K562 (cell line): Measurements from ENCODE around the gene WIF1. TPM values are rescaled to one million over a fixed set of nuclear protein-coding genes. Genes with fewer than 3 reads are reported as not detected.

Experiments used
- ATAC-seq: fragments of 200-7000 bp; cut with Tn5 transposase; 3 replicates; pipeline ENCODE4 v1.9.1; 2020; ENCODE audit warnings: moderate library complexity
- BruUV-seq: library from RNA; stranded (reverse); fragments of 400-500 nt; replicated peaks from 2 replicates; lab custom pipeline; 2021; lab: Mats Ljungman, UMichigan
- CTCF ChIA-PET: fragments of 300-600 bp; formaldehyde crosslinking; extraction: SDS; loops from one replicate; lab custom pipeline; 2021; ENCODE audit warnings: low intra/inter-chr PET ratio; lab: Yijun Ruan, JAX
- POLR2A ChIA-PET: fragments of 300-600, 350-650 bp; sonication (Branson Sonifier 250); formaldehyde crosslinking; extraction: SDS; loops from one replicate; lab custom pipeline; 2021; ENCODE audit warnings: antibody characterized with exemption, inconsistent platforms; lab: Yijun Ruan, JAX
- DNase-seq, 4 experiments: peaks; one replicate each; pipeline versions ENCODE4 v3.0.0 to v3.0.0-alpha.2; 2011 to 2018; ENCODE audit warnings: low spot score in 3 of 4, mixed read lengths in 3 of 4; ENCODE audit errors: extremely low read depth in 1 of 4
- FAIRE-seq: peaks from 2 replicates; lab custom pipeline; 2011; peaks lifted over from hg19 to GRCh38; lab: Jason Lieb, UNC
- H2AFZ ChIP-seq: 2 replicates; pipeline ENCODE4 v1.6.0; 2011; ENCODE audit warnings: low read depth, low read length, control low read depth, inconsistent platforms
- H3K27ac ChIP-seq: fragments of 200-600 bp; 3 replicates; pipeline ENCODE4 v1.8.0; 2011; ENCODE audit warnings: low read depth, mild to moderate bottlenecking, control low read depth, inconsistent platforms, low read length, moderate library complexity, mixed read lengths; ENCODE audit errors: extremely low read depth
- H3K27me3 ChIP-seq, 2 experiments: fragments of 300-600 bp in 1 of 2; 2 replicates in 1 of 2; 3 replicates in 1 of 2; pipeline versions ENCODE4 v1.6.0 to v1.8.0; 2011; ENCODE audit warnings: inconsistent platforms in 2 of 2, low read length in 2 of 2, mild to moderate bottlenecking in 1 of 2, mixed read lengths in 1 of 2, moderate library complexity in 1 of 2; ENCODE audit not compliant: control insufficient read depth in 2 of 2, insufficient read depth in 2 of 2
- H3K36me3 ChIP-seq: fragments of 300-600 bp; 3 replicates; pipeline ENCODE4 v1.8.0; 2011; ENCODE audit warnings: mild to moderate bottlenecking, low read length, inconsistent platforms; ENCODE audit not compliant: control insufficient read depth, insufficient read depth
- H3K4me1 ChIP-seq, 2 experiments: fragments of 200-600 bp in 1 of 2; replicated peaks in 1 of 2; 2 replicates in 1 of 2; 3 replicates in 1 of 2; pipeline versions ENCODE4 v1.5.1 to v1.8.0; 2011; ENCODE audit warnings: inconsistent platforms in 2 of 2, low read length in 2 of 2, mild to moderate bottlenecking in 1 of 2, mixed read lengths in 1 of 2, moderate library complexity in 1 of 2; ENCODE audit not compliant: control insufficient read depth in 2 of 2, insufficient read depth in 2 of 2
- H3K4me2 ChIP-seq: 2 replicates; pipeline ENCODE4 v1.6.1; 2011; ENCODE audit warnings: low read length, control low read depth, inconsistent platforms, mixed read lengths; ENCODE audit not compliant: insufficient read depth
- H3K4me3 ChIP-seq: fragments of 200-600 bp; sonication (generic), shearing (Covaris generic); 2 replicates; pipeline ENCODE4 v1.5.1; 2016; ENCODE audit warnings: control low read depth, inconsistent platforms
- H3K79me2 ChIP-seq: fragments of 200-600 bp; 3 replicates; pipeline ENCODE4 v1.8.0; 2011; ENCODE audit warnings: low read length, inconsistent platforms; ENCODE audit not compliant: control insufficient read depth, insufficient read depth
- H3K9ac ChIP-seq, 2 experiments: 2 replicates each; pipeline versions ENCODE4 v1.6.0 to v1.6.1; 2011; ENCODE audit warnings: low read depth in 2 of 2, low read length in 2 of 2, control low read depth in 1 of 2, inconsistent platforms in 1 of 2, mild to moderate bottlenecking in 1 of 2, mixed read lengths in 1 of 2; ENCODE audit not compliant: insufficient read depth in 1 of 2
- H3K9me1 ChIP-seq: one replicate; pipeline ENCODE4 v1.6.0; 2011; ENCODE audit warnings: inconsistent platforms, mild to moderate bottlenecking, low read length, moderate library complexity; ENCODE audit not compliant: control insufficient read depth, insufficient read depth
- H3K9me3 ChIP-seq: replicated peaks from 2 replicates; pipeline ENCODE4 v1.5.1; 2011; ENCODE audit warnings: low read depth, low read length, inconsistent platforms; ENCODE audit not compliant: control insufficient read depth, insufficient read depth
- H4K20me1 ChIP-seq: replicated peaks from 2 replicates; pipeline ENCODE4 v1.6.1; 2011; ENCODE audit warnings: low read length, inconsistent platforms, mixed read lengths; ENCODE audit not compliant: control insufficient read depth, insufficient read depth
- EGR1 ChIP-seq: fragments of 450-650 bp; conservative IDR thresholded peaks from 2 replicates; pipeline ENCODE4 v1.6.1; 2017; ENCODE audit warnings: mild to moderate bottlenecking
- KAT7 ChIP-seq: sonication (generic); formaldehyde crosslinking; IDR thresholded peaks from 2 replicates; pipeline ENCODE4 v1.8.0; 2022; ENCODE audit warnings: missing genetic modification reagents, mild to moderate bottlenecking, borderline replicate concordance
- KAT8 ChIP-seq: fragments of 450-650 bp; IDR thresholded peaks from 2 replicates; pipeline ENCODE4 v1.6.1; 2016; ENCODE audit warnings: low read depth, mild to moderate bottlenecking
- WGBS: fragments of 100-300 bp; shearing (Covaris generic); methylation state at CpG from one replicate; pipeline ENCODE4 v1.1.6; 2016; ENCODE audit warnings: low coverage, mixed read lengths; ENCODE audit not compliant: insufficient coverage; ENCODE audit errors: missing lambda C conversion rate; 5-methylcytosine and 5-hydroxymethylcytosine counted together
- in situ Hi-C: fragments of 300-500 bp; cut with MboI; formaldehyde crosslinking; loops from 4 replicates; pipeline ENCODE4 v1.15.0; 2018; ENCODE audit warnings: inconsistent platforms, mixed read lengths
- intact Hi-C: fragments of 100-400 bp; cut with micrococcal nuclease; formaldehyde crosslinking; loops from 2 replicates; pipeline ENCODE4 v1.14.2; 2022
- polyA plus RNA-seq, 8 experiments: library from polyadenylated mRNA; depleted of rRNA in 4 of 8; stranded (reverse) in 5 of 8; unstranded in 3 of 8; fragments of >200 nt; fragmentation: Nextera tagmentation in 2 of 8; fragmentation: Illumina TruSeq in 1 of 8; extraction: Ambion mirVana in 2 of 8; extraction: Trizol in 1 of 8; gene quantifications; 2 replicates each; pipeline versions ENCODE4 v1.2.1 to v1.2.3, GENCODE V29; 2011 to 2014; ENCODE audit warnings: inconsistent platforms in 1 of 8, missing spikeins in 1 of 8
- total RNA-seq, 7 experiments: library from RNA; depleted of rRNA in 6 of 7; stranded (reverse); fragments of >200 nt in 6 of 7; fragmentation: Illumina TruSeq in 2 of 7; extraction: Trizol in 2 of 7; gene quantifications; 2 replicates each; pipeline versions ENCODE4 v1.2.1 to v1.2.3, GENCODE V29; 2011 to 2021; ENCODE audit warnings: low replicate concordance in 1 of 7
- TF ChIP-seq, protein P1 (sequence below), 2 experiments: fragments of 150-350 bp in 1 of 2; IDR thresholded peaks; 2 replicates each; pipeline ENCODE4 v1.6.1; 2012 to 2016; ENCODE audit warnings: low read depth in 2 of 2, low read length in 2 of 2, mild to moderate bottlenecking in 1 of 2, moderate library complexity in 1 of 2
- TF ChIP-seq, protein P2 (sequence below): sonication (generic); formaldehyde crosslinking; IDR thresholded peaks from 2 replicates; pipeline ENCODE4 v1.4.0; 2020; ENCODE audit warnings: mild to moderate bottlenecking, missing genetic modification reagents
- TF ChIP-seq, protein P3 (sequence below): fragments of 450-650 bp; IDR thresholded peaks from 2 replicates; pipeline ENCODE4 v1.7.0; 2016; ENCODE audit warnings: borderline replicate concordance

WIF1 gene
- total and polyA plus RNA-seq, 9 of the 15 experiments (the other 6 are each of a cell fraction or from before 2014, with no cell fraction given) = not detected

DNA sequence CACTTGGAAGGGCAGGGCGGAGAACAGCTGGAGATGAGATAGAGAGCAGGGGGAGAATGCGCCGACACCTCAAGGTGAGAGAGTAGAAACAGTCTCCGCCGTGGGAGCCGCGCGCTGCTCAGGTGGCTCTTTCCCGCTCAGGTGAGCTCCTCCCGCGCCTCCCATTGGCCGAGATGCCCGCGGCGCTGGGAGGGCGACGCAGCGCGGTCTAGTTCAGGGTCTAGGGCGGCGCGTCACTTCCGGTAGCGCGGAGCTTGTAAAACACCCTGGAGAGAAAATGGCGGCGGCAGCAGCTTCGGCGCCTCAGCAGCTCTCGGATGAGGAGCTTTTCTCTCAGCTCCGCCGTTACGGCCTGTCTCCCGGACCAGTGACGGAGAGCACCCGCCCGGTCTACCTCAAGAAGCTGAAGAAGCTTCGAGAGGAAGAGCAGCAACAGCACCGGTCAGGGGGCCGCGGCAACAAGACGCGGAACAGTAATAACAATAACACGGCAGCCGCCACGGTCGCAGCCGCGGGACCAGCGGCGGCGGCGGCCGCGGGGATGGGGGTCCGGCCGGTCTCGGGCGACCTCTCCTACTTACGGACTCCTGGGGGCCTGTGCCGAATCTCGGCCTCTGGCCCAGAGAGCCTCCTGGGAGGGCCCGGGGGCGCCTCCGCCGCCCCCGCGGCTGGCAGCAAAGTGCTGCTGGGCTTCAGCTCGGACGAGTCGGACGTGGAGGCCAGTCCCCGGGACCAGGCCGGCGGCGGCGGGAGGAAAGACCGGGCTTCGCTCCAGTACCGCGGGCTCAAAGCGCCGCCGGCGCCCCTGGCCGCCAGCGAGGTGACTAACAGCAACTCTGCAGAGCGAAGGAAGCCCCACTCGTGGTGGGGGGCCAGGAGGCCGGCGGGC, 48.5 kb upstream of the WIF1 start, which contains the start of gene LEMD3 (continued):
- TF ChIP-seq, protein P1, sequence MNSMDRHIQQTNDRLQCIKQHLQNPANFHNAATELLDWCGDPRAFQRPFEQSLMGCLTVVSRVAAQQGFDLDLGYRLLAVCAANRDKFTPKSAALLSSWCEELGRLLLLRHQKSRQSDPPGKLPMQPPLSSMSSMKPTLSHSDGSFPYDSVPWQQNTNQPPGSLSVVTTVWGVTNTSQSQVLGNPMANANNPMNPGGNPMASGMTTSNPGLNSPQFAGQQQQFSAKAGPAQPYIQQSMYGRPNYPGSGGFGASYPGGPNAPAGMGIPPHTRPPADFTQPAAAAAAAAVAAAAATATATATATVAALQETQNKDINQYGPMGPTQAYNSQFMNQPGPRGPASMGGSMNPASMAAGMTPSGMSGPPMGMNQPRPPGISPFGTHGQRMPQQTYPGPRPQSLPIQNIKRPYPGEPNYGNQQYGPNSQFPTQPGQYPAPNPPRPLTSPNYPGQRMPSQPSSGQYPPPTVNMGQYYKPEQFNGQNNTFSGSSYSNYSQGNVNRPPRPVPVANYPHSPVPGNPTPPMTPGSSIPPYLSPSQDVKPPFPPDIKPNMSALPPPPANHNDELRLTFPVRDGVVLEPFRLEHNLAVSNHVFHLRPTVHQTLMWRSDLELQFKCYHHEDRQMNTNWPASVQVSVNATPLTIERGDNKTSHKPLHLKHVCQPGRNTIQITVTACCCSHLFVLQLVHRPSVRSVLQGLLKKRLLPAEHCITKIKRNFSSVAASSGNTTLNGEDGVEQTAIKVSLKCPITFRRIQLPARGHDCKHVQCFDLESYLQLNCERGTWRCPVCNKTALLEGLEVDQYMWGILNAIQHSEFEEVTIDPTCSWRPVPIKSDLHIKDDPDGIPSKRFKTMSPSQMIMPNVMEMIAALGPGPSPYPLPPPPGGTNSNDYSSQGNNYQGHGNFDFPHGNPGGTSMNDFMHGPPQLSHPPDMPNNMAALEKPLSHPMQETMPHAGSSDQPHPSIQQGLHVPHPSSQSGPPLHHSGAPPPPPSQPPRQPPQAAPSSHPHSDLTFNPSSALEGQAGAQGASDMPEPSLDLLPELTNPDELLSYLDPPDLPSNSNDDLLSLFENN (IDR thresholded peaks at IDR 0.05; ENCODE audit: low read depth in 2 of 2, low read length in 2 of 2) = no peak

DNA sequence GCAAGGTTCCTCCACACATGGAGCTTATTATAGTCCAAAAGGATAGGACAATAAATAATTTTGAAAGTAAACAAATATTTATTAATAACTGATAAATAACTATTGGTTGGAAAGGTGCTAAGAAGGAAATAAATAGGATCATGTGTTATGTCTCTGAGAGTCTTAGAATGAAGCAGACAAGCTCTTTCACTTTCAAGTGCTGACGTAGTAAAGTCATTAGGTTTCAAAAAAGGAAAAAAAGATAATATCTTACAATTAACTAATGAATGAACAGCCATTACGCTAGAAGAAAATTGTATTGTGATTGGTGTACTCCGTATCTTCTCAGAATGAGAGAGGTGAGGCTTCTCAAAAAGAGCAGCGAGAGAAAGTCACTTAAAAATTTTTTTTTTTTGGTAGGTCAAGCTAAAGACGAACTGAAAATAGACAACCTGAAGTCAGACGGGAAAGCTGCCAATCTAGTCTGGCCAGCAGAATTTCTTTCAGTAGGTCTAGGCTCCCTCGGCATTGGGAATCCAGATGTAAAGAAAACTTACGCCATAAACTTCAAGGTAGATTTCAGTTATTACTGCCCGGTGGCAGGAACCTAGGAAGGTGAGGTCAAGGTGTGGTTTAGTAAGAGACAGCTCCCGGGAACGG, 47.7 kb upstream of the WIF1 start:
- Histone ChIP-seq H3K27me3 (no peaks in the 10 kb centered on the region; a peak in 1 of 5 replicates), H3K4me2 (peak overlapping the region; percentile 94), H3K79me2 (peaks cover 54% of the 10 kb centered on the region), H3K9me3 (no peaks in the 10 kb centered on the region), H3K36me3 (peaks cover 11% of the 10 kb centered on the region), H2AFZ (peak overlapping the region; percentile 98), H4K20me1 (peaks cover 24% of the 10 kb centered on the region), H3K9ac (peak overlapping the region; percentile 86 to 99), H3K9me1 (no peaks in the 10 kb centered on the region), H3K4me1 (peaks cover 10 to 21% of the 10 kb centered on the region in 2 experiments; a peak in 3 of 5 replicates), H3K4me3 (peak overlapping the region; percentile 92), H3K27ac (peak overlapping the region; percentile 87)
- ChIA-PET CTCF (no interaction called here), POLR2A (interaction anchor here (1.0 to 2.2 kb wide), 5 partner anchors 9 to 19 kb away, joined by 4 to 19 read pairs (median 6); no protein-coding TSS in a partner anchor)
- under 1% methylated on average over 11 of the region's 11 CpGs for WGBS
- BruUV-seq = TSS peak; percentile 86
- in situ Hi-C loops (no loop called here), intact Hi-C loops (no loop called here)
- ATAC-seq (no peak), FAIRE-seq (no peak), DNase-seq (no peak)
- TF ChIP-seq KAT7 (CRISPR knock-in tag) = no peak
- TF ChIP-seq, protein P2, sequence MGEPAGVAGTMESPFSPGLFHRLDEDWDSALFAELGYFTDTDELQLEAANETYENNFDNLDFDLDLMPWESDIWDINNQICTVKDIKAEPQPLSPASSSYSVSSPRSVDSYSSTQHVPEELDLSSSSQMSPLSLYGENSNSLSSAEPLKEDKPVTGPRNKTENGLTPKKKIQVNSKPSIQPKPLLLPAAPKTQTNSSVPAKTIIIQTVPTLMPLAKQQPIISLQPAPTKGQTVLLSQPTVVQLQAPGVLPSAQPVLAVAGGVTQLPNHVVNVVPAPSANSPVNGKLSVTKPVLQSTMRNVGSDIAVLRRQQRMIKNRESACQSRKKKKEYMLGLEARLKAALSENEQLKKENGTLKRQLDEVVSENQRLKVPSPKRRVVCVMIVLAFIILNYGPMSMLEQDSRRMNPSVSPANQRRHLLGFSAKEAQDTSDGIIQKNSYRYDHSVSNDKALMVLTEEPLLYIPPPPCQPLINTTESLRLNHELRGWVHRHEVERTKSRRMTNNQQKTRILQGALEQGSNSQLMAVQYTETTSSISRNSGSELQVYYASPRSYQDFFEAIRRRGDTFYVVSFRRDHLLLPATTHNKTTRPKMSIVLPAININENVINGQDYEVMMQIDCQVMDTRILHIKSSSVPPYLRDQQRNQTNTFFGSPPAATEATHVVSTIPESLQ (CRISPR knock-in tag) = no peak
- TF ChIP-seq EGR1 = no peak
- TF ChIP-seq KAT8 = no peak
- TF ChIP-seq, protein P3, sequence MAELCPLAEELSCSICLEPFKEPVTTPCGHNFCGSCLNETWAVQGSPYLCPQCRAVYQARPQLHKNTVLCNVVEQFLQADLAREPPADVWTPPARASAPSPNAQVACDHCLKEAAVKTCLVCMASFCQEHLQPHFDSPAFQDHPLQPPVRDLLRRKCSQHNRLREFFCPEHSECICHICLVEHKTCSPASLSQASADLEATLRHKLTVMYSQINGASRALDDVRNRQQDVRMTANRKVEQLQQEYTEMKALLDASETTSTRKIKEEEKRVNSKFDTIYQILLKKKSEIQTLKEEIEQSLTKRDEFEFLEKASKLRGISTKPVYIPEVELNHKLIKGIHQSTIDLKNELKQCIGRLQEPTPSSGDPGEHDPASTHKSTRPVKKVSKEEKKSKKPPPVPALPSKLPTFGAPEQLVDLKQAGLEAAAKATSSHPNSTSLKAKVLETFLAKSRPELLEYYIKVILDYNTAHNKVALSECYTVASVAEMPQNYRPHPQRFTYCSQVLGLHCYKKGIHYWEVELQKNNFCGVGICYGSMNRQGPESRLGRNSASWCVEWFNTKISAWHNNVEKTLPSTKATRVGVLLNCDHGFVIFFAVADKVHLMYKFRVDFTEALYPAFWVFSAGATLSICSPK = peak; percentile 61; the same call in 1 of the 2 replicates
